NCI-H526 (cell line): ENCODE measurements around the gene ZNF454.
A peak's percentile ranks its signal among the peaks of the same experiment; 100 is the strongest.

ENCODE experiments used
- DNase-seq, 2 experiments: peaks; one replicate each; lab custom pipeline; 2025; lab: John Stamatoyannopoulos, UW

Gene ZNF454

DNA sequence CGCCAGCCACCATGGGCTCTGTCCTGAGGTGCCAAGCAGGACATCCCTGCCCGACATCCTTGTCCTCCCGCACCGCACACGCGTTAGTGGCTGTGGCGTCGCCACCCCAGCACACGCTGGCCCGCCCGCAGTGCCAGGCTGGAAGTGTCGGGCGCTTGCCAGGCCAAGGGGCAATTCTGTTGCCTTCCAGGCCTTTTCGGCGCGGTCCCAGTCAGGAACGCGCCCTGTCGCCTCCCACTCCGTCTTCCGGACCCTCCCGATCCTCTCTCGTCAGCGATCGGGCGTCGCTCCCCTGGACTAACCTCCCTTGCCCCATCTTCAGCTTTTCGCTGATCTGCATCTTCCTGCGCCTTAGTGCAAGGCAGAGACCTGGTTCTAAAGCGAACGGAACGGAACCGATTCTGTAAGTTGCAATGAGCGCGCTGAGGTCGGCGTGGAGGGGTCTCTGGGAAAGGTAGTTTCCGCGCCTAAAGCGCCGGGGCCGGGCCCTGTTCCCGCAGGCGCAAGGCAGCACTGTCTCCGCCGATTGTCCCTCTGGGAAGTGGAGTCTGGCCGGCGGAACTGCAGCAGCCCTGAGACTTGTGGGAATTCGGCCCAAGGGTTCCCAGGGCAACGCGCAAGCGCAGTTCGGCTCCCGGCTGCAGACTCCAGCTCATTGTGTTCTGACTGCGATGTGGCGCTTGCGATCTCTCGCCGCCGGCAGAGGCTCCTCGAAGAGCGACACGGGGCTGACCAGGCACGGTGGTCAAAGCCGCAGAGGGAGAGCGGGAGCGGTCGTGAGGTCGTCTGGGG lies at the start of gene ZNF454:
TSS of gene ZNF454 (plus strand) at position 630 of the 792 bp plus-strand sequence. CDS start 1,594 bp downstream, outside the sequence.
- peak; percentile 61 to 72 for DNase-seq

DNA sequence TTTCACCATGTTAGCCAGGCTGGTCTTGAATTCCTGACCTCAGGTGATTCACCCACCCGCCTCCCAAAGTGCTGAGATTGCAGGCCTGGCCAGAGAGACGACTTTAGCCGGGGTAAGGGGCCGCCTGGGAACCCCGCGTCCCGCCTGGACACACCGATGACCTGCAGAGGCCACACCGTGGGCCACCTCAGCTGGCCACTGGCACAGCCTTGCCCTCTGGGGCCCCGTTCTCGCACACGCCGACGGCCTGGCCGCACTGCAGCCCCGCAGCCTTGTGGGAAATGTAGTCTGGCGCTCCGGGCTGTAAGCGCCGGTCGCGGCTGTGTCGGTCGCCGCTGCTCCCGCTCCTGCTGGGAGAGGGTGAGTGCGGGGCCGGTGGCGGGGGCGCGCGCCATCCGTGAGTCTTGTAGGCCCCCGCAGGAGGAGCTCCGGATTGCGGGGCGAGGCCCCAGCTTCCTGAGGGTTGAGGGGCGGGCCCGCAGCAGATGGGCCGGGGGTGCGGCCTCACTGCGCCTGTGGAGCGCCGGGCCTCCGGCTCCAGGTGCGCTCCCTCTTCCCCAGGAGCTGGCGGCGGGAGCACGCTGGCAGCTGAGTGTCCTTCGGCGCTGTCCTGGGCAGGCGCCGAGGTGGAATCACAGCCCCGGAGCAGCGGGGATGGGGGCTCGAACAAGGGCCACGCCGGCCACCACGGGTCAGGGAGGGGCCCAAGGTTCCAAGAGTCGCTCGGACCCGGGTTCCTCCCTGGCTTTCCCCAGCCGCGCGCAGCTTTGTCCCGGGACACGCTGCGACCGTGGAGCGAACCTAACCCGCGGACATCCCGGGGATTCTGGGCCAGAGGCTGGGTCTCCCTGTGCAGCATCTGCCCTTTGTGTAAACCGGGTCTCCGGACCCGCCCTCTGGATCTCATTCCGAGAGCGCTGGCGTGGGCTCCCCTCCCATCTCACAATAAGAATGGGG lies 45.1 kb upstream of the ZNF454 start, which contains the start of gene ZFP2:
TSS of gene ZFP2 (plus strand) at position 299 of the 957 bp plus-strand sequence. CDS start 35,401 bp downstream, outside the sequence.
- peak; percentile 22 to 64 for DNase-seq

- DNase-seq = no peak
Observed at GRCh38 chr5:178899289-178899688, 41.7 kb upstream of the ZNF454 start.

GRCh38 chr5:178902849-178903248 lies 38.1 kb upstream of the ZNF454 start:
- no peak for DNase-seq

GRCh38 chr5:178931846-178932760 lies 8.9 kb upstream of the ZNF454 start:
- DNase-seq = no peak

- no peak for DNase-seq
Observed at GRCh38 chr5:178941361-178941760, 363 bp downstream of the ZNF454 start.

DNA sequence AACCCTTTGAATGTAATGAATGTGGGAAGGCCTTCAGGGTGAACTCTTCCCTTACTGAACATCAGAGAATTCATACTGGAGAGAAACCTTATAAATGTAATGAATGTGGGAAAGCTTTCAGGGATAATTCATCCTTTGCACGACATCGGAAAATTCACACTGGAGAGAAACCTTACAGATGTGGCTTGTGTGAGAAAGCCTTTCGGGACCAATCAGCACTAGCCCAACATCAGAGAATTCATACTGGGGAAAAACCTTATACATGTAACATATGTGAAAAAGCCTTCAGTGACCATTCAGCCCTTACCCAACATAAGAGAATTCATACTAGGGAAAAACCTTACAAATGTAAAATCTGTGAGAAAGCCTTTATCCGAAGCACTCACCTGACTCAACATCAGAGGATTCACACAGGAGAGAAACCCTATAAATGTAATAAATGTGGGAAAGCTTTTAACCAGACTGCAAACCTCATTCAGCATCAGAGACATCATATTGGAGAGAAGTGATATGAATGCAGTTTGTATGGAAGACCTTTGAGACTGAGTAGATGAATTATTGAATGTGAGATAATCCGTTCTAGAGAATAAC lies 24.6 kb downstream of the ZNF454 start:
- DNase-seq = no peak

- no peak for DNase-seq
Observed at GRCh38 chr5:178981381-178981780, 40.4 kb downstream of the ZNF454 start.

- DNase-seq = no peak
Observed at GRCh38 chr5:178982941-178983340, 41.9 kb downstream of the ZNF454 start.

DNA sequence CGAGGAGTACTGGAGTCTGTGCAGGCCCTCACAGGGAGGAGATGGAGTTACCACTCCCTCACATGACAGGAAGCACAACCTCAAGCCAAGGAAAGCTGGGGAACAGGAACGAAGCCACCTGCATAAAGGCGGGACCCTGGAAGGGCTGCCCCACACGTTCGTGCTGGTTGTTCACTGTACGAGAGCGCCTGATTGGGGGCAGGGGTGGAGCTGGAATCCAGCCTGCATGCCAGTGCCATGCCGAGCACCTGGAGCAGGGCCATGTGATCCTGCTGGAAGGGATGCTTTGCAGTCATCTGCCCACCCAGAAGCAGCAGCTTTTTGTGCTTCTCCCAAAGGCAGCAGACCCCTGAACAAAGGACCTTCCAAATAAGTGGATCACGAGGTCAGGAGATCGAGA lies 42.7 kb downstream of the ZNF454 start:
- no peak for DNase-seq

DNA sequence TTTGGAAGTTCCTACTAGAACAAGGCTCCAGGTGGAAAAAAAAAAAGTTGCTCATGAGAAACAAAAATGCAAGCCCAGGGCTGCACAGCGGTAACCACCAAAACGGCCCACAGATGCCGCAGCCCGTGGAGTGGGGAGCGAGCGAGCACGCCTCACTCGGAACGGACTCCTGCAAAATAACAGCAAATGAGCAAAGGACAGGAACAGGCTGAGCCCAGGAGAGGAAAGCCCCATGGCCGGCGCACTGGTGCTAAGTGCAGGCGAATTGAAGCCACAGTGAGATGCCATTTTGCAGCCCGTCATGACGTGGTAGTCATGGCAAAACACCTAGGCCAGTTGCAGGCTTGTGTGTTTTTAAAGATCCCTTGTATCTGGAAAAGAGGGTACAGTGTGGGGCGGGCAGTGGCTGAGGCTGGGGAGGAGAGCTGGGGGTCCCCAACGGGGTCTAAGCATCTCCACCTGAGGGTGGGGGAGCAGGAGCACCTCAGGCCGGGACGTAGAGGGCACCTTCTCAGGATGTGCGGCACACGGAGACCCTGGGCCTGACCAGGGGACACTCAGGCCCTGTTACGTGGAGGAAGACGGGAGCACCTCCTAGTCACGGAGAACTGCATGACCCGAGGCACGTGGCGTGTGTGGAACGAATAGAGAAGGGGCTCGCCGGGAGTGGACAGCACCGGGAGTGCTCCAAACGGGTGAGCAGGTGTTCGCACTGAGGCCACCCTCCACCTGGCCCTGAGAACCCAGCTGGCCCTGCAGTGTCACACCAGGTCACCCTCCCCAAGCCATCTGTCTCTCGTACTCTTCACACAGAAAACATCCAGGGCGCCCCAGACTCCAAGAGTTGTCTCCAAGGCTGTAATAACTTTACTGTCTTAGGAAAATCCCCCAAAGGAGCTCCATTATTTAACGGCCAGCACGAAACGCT lies 43.4 kb downstream of the ZNF454 start:
- no peak for DNase-seq

GRCh38 chr5:178986326-178986960 lies 45.4 kb downstream of the ZNF454 start:
- no peak for DNase-seq

GRCh38 chr5:178988436-178989220 lies 47.6 kb downstream of the ZNF454 start:
- no peak for DNase-seq

DNA sequence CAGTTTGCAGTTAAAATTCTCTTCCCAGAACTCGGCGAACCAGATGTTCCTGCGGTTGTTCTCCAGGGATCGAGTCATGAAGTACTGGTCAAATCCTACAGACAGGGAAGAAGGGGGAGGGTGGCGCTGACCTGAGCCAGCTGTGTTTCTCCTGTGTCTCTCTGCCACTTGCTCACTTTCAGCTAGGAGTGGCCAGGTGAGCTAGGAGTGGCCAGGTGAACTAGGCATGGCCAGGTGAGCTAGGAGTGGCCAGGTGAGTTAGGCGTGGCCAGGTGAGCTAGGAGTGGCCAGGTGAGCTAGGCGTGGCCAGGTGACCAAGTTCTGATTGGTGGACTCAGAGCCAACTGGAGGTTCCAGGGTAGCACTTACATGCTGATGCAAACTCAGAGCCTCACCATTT lies 48.3 kb downstream of the ZNF454 start:
- DNase-seq = no peak

- DNase-seq = no peak
Observed at GRCh38 chr5:178990491-178990890, 49.5 kb downstream of the ZNF454 start.

- DNase-seq = no peak
Observed at GRCh38 chr5:178991190-178992145, 50.5 kb downstream of the ZNF454 start.

DNA sequence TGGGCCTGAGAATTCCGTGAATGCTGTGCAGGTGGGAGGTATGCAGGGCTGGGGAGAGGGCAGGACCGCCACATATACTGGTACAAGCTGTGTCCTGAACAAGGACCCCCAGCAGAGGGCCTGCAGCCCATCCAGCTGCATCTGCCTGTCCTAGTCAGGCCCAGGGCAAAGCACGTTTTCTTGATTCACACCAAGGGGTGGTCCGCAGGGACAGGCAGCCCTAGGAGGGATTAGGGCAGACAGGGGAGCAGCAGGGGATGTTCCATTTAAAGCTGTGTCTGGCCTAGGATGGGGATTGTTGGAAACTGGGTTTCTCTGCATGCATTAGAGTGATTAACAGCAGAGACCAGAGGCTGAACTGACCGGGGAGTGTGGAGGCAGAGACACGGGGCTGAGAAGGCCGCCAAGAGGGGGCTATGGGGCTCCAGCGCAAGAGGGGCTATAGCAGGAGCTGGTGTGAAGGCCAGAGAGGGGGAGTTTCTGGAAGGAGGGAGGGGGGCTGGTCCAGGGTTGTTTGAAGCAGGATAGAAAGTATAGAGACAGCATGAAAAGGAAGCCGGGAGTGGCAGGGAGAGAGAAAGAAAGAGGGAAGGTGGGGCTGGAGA lies 51.4 kb downstream of the ZNF454 start:
- DNase-seq = no peak
